ENCODE results near the gene AHCYL2.
"Not testable (repeated sequence)": the region's sequence is repeated elsewhere in the genome, so short reads cannot be mapped to it uniquely, and the experiment has no call there.

The AHCYL2 gene

GRCh38 chr7:129209067-129209926, 15.5 kb upstream of the AHCYL2 start:
- no peak for DNase-seq

GRCh38 chr7:129210256-129210988, 14.4 kb upstream of the AHCYL2 start:
- peak; percentile 18 for DNase-seq

GRCh38 chr7:129210989-129211312, 13.9 kb upstream of the AHCYL2 start:
- DNase-seq: no peak

GRCh38 chr7:129212126-129212525, 12.7 kb upstream of the AHCYL2 start:
- DNase-seq: no peak

GRCh38 chr7:129212596-129212995, 12.2 kb upstream of the AHCYL2 start:
- no peak for DNase-seq

GRCh38 chr7:129213828-129214227, 11.0 kb upstream of the AHCYL2 start:
- no peak for DNase-seq

- not testable (repeated sequence) for DNase-seq
Observed at GRCh38 chr7:129215691-129216090, 9.1 kb upstream of the AHCYL2 start.

- not testable (repeated sequence) for DNase-seq
Observed at GRCh38 chr7:129216101-129216715, 8.6 kb upstream of the AHCYL2 start.

GRCh38 chr7:129216821-129217416, 7.9 kb upstream of the AHCYL2 start:
- DNase-seq: not testable (repeated sequence)

GRCh38 chr7:129218514-129219062, 6.2 kb upstream of the AHCYL2 start:
- peak; percentile 66 for DNase-seq

GRCh38 chr7:129219166-129219565, 5.7 kb upstream of the AHCYL2 start:
- DNase-seq: not testable (repeated sequence)

- no peak for DNase-seq
Observed at GRCh38 chr7:129222064-129222463, 2.8 kb upstream of the AHCYL2 start.

GRCh38 chr7:129225206-129225930, 538 bp downstream of the AHCYL2 start:
- peak; percentile 43 for DNase-seq

- DNase-seq: no peak
Observed at GRCh38 chr7:129225931-129226572, 1.2 kb downstream of the AHCYL2 start.

- DNase-seq: no peak
Observed at GRCh38 chr7:129227646-129228578, 3.1 kb downstream of the AHCYL2 start.

- DNase-seq: no peak
Observed at GRCh38 chr7:129228633-129229032, 3.8 kb downstream of the AHCYL2 start.

- DNase-seq: no peak
Observed at GRCh38 chr7:129231666-129232065, 6.8 kb downstream of the AHCYL2 start.

- no peak for DNase-seq
Observed at GRCh38 chr7:129238546-129238945, 13.7 kb downstream of the AHCYL2 start.

- no peak for DNase-seq
Observed at GRCh38 chr7:129240119-129240820, 15.4 kb downstream of the AHCYL2 start.

GRCh38 chr7:129244220-129244619, 19.4 kb downstream of the AHCYL2 start:
- no peak for DNase-seq
